ENCODE data around the gene MID1.

The MID1 gene, protein sequence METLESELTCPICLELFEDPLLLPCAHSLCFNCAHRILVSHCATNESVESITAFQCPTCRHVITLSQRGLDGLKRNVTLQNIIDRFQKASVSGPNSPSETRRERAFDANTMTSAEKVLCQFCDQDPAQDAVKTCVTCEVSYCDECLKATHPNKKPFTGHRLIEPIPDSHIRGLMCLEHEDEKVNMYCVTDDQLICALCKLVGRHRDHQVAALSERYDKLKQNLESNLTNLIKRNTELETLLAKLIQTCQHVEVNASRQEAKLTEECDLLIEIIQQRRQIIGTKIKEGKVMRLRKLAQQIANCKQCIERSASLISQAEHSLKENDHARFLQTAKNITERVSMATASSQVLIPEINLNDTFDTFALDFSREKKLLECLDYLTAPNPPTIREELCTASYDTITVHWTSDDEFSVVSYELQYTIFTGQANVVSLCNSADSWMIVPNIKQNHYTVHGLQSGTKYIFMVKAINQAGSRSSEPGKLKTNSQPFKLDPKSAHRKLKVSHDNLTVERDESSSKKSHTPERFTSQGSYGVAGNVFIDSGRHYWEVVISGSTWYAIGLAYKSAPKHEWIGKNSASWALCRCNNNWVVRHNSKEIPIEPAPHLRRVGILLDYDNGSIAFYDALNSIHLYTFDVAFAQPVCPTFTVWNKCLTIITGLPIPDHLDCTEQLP

DNA sequence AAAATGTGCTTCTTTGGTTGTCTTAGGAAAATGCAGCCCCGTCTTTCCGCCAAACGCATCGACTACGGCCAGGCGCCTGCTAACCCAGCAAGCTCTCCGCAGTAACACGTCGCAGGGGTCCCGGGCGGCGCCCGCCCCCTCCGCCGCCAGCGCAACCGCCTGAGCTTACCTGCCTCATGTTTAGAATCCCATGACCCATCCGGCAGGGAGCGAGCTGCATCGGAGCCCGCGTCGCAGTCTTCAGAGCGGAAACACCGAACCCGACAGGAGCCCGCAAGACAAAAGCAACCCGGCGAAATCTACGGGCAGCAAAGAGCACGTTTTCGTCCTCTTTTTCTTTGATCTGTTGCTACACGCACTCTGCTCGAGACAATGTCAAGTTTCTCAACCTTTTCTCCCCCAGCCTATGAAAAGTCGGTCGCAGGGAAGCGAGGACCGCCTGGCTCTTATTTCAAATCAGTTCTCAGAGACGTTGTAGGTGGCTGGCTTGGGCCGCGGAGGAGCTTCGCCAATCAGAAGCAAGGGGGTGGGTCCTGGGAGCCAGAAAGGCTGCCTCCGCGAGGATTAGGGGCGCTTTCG, at the start of gene MID1:
Gene MID1, minus strand, starts transcription at position 465 of the 579 bp plus-strand sequence. CDS start 53,038 bp downstream, outside the sequence.
- TF ChIP-seq Cebpa-rat (IDR thresholded peaks at IDR 0.05): no peak
- H3K4me2 ChIP-seq: peak within 1 kb of the TSS; percentile 57 to 93 (median 76)
- peak within 1 kb of the TSS; percentile 34 to 71 (median 57); a peak in 19 of 22 replicates for H3K9ac ChIP-seq
- peaks cover 0 to 31% (median 7%) of the 10 kb centered on the region in 11 experiments; a peak in 9 of 22 replicates for H4K20me1 ChIP-seq
- H3K27ac ChIP-seq: peak within 1 kb of the TSS in 3 of 11 experiments; percentile 3 to 24 (median 23); a peak in 2 of 22 replicates
- H3K27me3 ChIP-seq: peaks cover 82 to 100% (median 99%) of the 10 kb centered on the region in 11 experiments
- H3K4me3 ChIP-seq: peak within 1 kb of the TSS; percentile 51 to 68 (median 60)
- no peaks in the 10 kb centered on the region for H3K9me3 ChIP-seq (replicated peaks in 1 of 11)
- peaks cover 0 to 6% (median 0%) of the 10 kb centered on the region in 10 experiments; a peak in 1 of 20 replicates for H3K4me1 ChIP-seq
- H3K36me3 ChIP-seq: no peaks in the 10 kb centered on the region

DNA sequence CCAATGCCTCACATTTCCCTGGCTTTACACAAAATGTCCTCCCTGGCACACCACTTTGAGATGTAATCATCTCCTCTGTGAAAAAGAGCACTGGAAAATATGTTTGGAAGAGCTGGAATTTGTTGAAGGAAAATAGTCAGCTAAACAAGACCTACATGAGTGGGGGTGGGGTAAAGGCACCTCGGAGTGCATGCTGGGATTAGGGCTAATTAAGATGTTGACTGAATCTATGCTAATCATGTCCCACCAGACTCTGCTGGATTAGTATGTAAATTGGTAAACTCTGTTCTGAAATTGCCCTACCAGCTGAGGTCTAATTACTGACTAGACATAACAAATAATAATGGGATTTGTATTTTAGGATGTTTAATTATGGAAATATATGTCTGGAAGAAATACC, 46.8 kb upstream of the MID1 start:
- Histone ChIP-seq H3K9ac (no peak overlapping the region), H3K4me2 (no peak overlapping the region), H3K4me3 (no peak overlapping the region), H3K36me3 (no peaks in the 10 kb centered on the region), H3K4me1 (no peaks in the 10 kb centered on the region; a peak in 2 of 20 replicates), H3K27ac (no peak overlapping the region), H3K27me3 (peaks cover 77 to 100% (median 98%) of the 10 kb centered on the region in 11 experiments), H3K9me3 (replicated peaks in 1 of 11) (0 out of 22 replicates have a peak, but pooled peaks cover 0 to under 1% (median 0%) of the 10 kb centered on the region in 11 experiments), H4K20me1 (no peaks in the 10 kb centered on the region; a peak in 1 of 22 replicates)
- no peak for TF ChIP-seq Cebpa-rat (IDR thresholded peaks at IDR 0.05)

GRCh38 chrX:10666102-10666501, 45.7 kb upstream of the MID1 start:
- H3K4me2 ChIP-seq: no peak overlapping the region
- H4K20me1 ChIP-seq: no peaks in the 10 kb centered on the region; a peak in 1 of 22 replicates
- no peaks in the 10 kb centered on the region for H3K9me3 ChIP-seq (replicated peaks in 1 of 11)
- peak in 5 of 11 experiments; percentile 30 to 58 (median 53); a peak in 7 of 22 replicates for TF ChIP-seq Cebpa-rat (IDR thresholded peaks at IDR 0.05)
- no peak overlapping the region for H3K4me3 ChIP-seq
- H3K4me1 ChIP-seq: no peaks in the 10 kb centered on the region; a peak in 2 of 20 replicates
- H3K36me3 ChIP-seq: no peaks in the 10 kb centered on the region
- no peak overlapping the region for H3K9ac ChIP-seq
- H3K27me3 ChIP-seq: peaks cover 75 to 100% (median 98%) of the 10 kb centered on the region in 11 experiments
- no peak overlapping the region for H3K27ac ChIP-seq

DNA sequence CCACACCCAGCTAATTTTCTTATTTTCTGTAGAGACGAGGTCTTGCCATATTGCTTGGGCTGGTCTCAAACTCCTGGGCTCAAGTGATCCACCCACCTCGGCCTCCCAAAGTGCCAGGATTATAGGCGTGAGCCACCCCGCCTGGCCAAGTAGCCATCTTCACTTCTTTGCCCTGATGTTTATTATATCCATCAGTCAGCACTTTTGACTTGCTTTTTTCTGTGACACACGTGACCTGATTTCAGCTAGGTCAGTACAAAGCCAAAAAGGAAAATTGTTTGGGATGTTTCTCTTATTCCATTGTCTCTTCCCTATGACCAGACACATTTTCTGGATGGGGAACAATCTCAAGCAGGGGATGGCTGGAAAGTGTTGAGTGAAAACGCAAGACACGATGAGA, 45.3 kb upstream of the MID1 start:
- Histone ChIP-seq H3K27me3 (peaks cover 75 to 100% (median 98%) of the 10 kb centered on the region in 11 experiments), H3K4me2 (no peak overlapping the region; a peak in 2 of 22 replicates), H4K20me1 (no peaks in the 10 kb centered on the region; a peak in 1 of 22 replicates), H3K4me3 (no peak overlapping the region), H3K36me3 (no peaks in the 10 kb centered on the region), H3K4me1 (no peaks in the 10 kb centered on the region; a peak in 2 of 20 replicates), H3K9me3 (replicated peaks in 1 of 11) (no peaks in the 10 kb centered on the region), H3K9ac (no peak overlapping the region), H3K27ac (no peak overlapping the region)
- no peak for TF ChIP-seq Cebpa-rat (IDR thresholded peaks at IDR 0.05)

DNA sequence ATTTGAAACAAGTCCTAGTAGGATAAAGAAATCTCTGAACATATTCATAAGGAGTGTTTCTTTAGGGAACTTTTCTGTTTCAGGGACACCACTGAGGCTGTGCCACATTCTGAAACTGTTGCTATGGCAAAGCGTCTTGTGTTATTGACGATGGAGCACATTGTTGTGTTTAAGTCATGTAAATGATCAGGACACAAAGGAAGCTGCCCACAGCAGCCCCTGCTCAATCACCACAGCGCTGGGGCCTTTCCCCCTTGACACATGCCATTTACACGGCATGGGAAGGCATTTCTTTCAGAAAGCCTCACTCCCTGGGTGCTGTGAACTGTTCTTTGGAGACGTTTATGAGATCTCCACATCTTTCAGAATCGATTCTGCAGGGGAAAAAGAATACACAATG, 39.8 kb upstream of the MID1 start:
- Histone ChIP-seq H3K4me1 (no peaks in the 10 kb centered on the region; a peak in 2 of 20 replicates), H3K9ac (no peak overlapping the region), H3K27ac (no peak overlapping the region), H4K20me1 (no peaks in the 10 kb centered on the region), H3K4me2 (no peak overlapping the region), H3K4me3 (no peak overlapping the region), H3K27me3 (peaks cover 80 to 100% (median 98%) of the 10 kb centered on the region in 11 experiments), H3K9me3 (replicated peaks in 1 of 11) (peaks cover 0 to 13% (median 6%) of the 10 kb centered on the region in 11 experiments; a peak in 8 of 22 replicates), H3K36me3 (no peaks in the 10 kb centered on the region)
- no peak for TF ChIP-seq Cebpa-rat (IDR thresholded peaks at IDR 0.05)

- Histone ChIP-seq H3K9me3 (replicated peaks in 1 of 11) (peaks cover 0 to 18% (median 8%) of the 10 kb centered on the region in 11 experiments; a peak in 10 of 22 replicates), H3K27ac (no peak overlapping the region), H4K20me1 (peaks cover 0 to 4% (median 0%) of the 10 kb centered on the region in 11 experiments; a peak in 2 of 22 replicates), H3K36me3 (no peaks in the 10 kb centered on the region), H3K4me3 (no peak overlapping the region), H3K4me2 (no peak overlapping the region), H3K9ac (no peak overlapping the region), H3K27me3 (peaks cover 95 to 100% (median 100%) of the 10 kb centered on the region in 11 experiments), H3K4me1 (no peaks in the 10 kb centered on the region)
- TF ChIP-seq Cebpa-rat (IDR thresholded peaks at IDR 0.05): no peak
These were observed 35.8 kb upstream of the MID1 start for GRCh38 chrX:10656214-10656613.

DNA sequence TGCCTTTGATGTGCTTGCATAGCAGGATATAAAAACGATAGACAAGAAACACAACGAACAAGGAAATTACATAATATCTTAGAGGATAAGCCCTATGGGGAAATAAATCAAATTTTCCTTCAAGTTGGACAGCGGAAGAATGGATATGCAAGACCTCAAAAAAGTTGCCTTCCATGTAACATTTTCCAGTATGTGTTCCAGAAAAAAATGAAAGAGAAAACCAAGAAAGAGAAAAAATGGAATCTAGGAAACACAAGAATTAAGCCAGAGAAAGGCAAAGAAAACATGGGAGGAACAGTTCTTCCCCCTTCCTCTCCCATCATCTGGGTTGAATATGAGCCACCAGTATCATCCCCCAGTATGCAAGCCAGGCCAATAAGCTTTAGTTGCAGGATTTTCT, 34.6 kb upstream of the MID1 start:
- H3K9ac ChIP-seq: no peak overlapping the region
- H3K4me3 ChIP-seq: no peak overlapping the region
- H3K27me3 ChIP-seq: peaks cover 96 to 100% (median 100%) of the 10 kb centered on the region in 11 experiments
- H4K20me1 ChIP-seq: peaks cover 0 to 4% (median 0%) of the 10 kb centered on the region in 11 experiments; a peak in 3 of 22 replicates
- H3K27ac ChIP-seq: no peak overlapping the region
- no peaks in the 10 kb centered on the region for H3K36me3 ChIP-seq
- no peak for TF ChIP-seq Cebpa-rat (IDR thresholded peaks at IDR 0.05)
- H3K4me1 ChIP-seq: no peaks in the 10 kb centered on the region
- no peak overlapping the region for H3K4me2 ChIP-seq
- H3K9me3 ChIP-seq (replicated peaks in 1 of 11): peaks cover 0 to 18% (median 9%) of the 10 kb centered on the region in 11 experiments; a peak in 10 of 22 replicates

- Histone ChIP-seq H3K9ac (no peak overlapping the region), H3K4me2 (no peak overlapping the region)
- TF ChIP-seq Cebpa-rat (IDR thresholded peaks at IDR 0.05): no peak
These were observed 32.9 kb upstream of the MID1 start for GRCh38 chrX:10653302-10653701.

More at GRCh38 chrX:10653302-10653701, 32.9 kb upstream of the MID1 start:
- H3K36me3 ChIP-seq: no peaks in the 10 kb centered on the region
- no peak overlapping the region for H3K4me3 ChIP-seq
- peaks cover 0 to 4% (median 0%) of the 10 kb centered on the region in 11 experiments; a peak in 3 of 22 replicates for H4K20me1 ChIP-seq
- peaks cover 95 to 100% (median 100%) of the 10 kb centered on the region in 11 experiments for H3K27me3 ChIP-seq
- H3K9me3 ChIP-seq (replicated peaks in 1 of 11): peaks cover 0 to 18% (median 9%) of the 10 kb centered on the region in 11 experiments; a peak in 10 of 22 replicates
- no peaks in the 10 kb centered on the region for H3K4me1 ChIP-seq
- no peak overlapping the region for H3K27ac ChIP-seq
